HCT116 (cell line): Measurements from ENCODE around the gene PRCP. TPM values are rescaled to one million over a fixed set of nuclear protein-coding genes. Genes with fewer than 3 reads are reported as not detected.

Experiments
- ATF3 ChIP-seq: IDR thresholded peaks from 2 replicates; pipeline ENCODE4 v1.6.1; 2012
- ELF1 ChIP-seq: IDR thresholded peaks from 2 replicates; pipeline ENCODE4 v1.6.1; 2012; ENCODE audit warnings: low read depth, borderline replicate concordance
- JUND ChIP-seq: IDR thresholded peaks from 2 replicates; pipeline ENCODE4 v1.6.1; 2012
- REST ChIP-seq: IDR thresholded peaks from 2 replicates; pipeline ENCODE4 v1.6.1; 2012; ENCODE audit warnings: low read depth
- total RNA-seq: library from RNA; stranded (reverse); gene quantifications from one replicate; pipeline ENCODE4 v1.2.1, GENCODE V29; 2021; ENCODE audit not compliant: unreplicated experiment

PRCP gene
- total RNA-seq, 1 experiment from 2014 or later, result 50.0 TPM

- TF ChIP-seq ELF1, result no peak
- no peak for TF ChIP-seq ATF3
- TF ChIP-seq REST, result no peak
- TF ChIP-seq JUND, result no peak
- TF ChIP-seq, all 23 proteins: peak for 0
These were observed 125.0 kb downstream of the PRCP start (continued) for GRCh38 chr11:82775218-82775617.

Other genes starting within 250 kb of the PRCP start
- gene FAM181B, start 166.6 kb downstream of the PRCP start, total RNA-seq, result not detected
- gene DDIAS, start 1.3 kb upstream of the PRCP start, total RNA-seq, result 17.1 TPM
- gene RAB30, start 171.5 kb upstream of the PRCP start, total RNA-seq, result 5.7 TPM